ENCODE results near the gene TRIM52. TPM values are rescaled to one million over a fixed set of nuclear protein-coding genes. Genes with fewer than 3 reads are reported as not detected.
A peak's percentile ranks its signal among the peaks of the same experiment; 100 is the strongest.

TRIM52 gene
- total and polyA plus RNA-seq, 2 of the 13 experiments (the other 11 are each of a cell fraction or from before 2014, with no cell fraction given), result 7.2 to 11.6 TPM

- TF ChIP-seq MTF1 (CRISPR knock-in tag; IDR thresholded peaks at IDR 0.05) (peak; percentile 86; the same call in 1 of the 2 replicates), PRDM10 (CRISPR knock-in tag; IDR thresholded peaks at IDR 0.05; ENCODE audit: low read depth) (no peak), ZNF367 (CRISPR knock-in tag; IDR thresholded peaks at IDR 0.05; ENCODE audit: borderline replicate concordance) (no peak), TEAD2 (CRISPR knock-in tag; IDR thresholded peaks at IDR 0.05) (no peak), ZNF260 (CRISPR knock-in tag; IDR thresholded peaks at IDR 0.05; ENCODE audit: borderline replicate concordance, low read depth) (no peak), SIN3B (IDR thresholded peaks at IDR 0.05; ENCODE audit: low read length) (peak; percentile 65; the same call in 1 of the 2 replicates), ARNTL (CRISPR knock-in tag; IDR thresholded peaks at IDR 0.05) (peak; percentile 70; the same call in 1 of the 2 replicates), TFDP1 (CRISPR knock-in tag; IDR thresholded peaks at IDR 0.05; ENCODE audit: borderline replicate concordance) (peak; percentile 59; the same call in 1 of the 2 replicates), ZNF441 (CRISPR knock-in tag; IDR thresholded peaks at IDR 0.05; ENCODE audit: borderline replicate concordance) (peak; percentile 72), FIP1L1 (IDR thresholded peaks at IDR 0.05; ENCODE audit: borderline replicate concordance, insufficient read depth, low read depth, low read length) (0 out of 2 replicates have a peak, but pooled peaks have one; percentile 46), ZNF256 (CRISPR knock-in tag; conservative IDR thresholded peaks at IDR 0.05) (peak; percentile 53; the same call in 1 of the 2 replicates), ZNF556 (CRISPR knock-in tag; IDR thresholded peaks at IDR 0.05; ENCODE audit: borderline replicate concordance) (no peak; the same call in 1 of the 2 replicates), IRX3 (CRISPR knock-in tag; IDR thresholded peaks at IDR 0.05; ENCODE audit: borderline replicate concordance, low read depth) (peak; percentile 52; the same call in 1 of the 2 replicates), TBX2 (CRISPR knock-in tag; IDR thresholded peaks at IDR 0.05; ENCODE audit: borderline replicate concordance) (peak; percentile 83), ZNF20 (CRISPR knock-in tag; IDR thresholded peaks at IDR 0.05) (no peak; the same call in 1 of the 2 replicates), RXRA (CRISPR knock-in tag; IDR thresholded peaks at IDR 0.05) (peak; percentile 70; the same call in 1 of the 2 replicates), ZSCAN30 (CRISPR knock-in tag; IDR thresholded peaks at IDR 0.05) (no peak), MIER2 (CRISPR knock-in tag; IDR thresholded peaks at IDR 0.05) (no peak), ZNF570 (CRISPR knock-in tag; IDR thresholded peaks at IDR 0.05; ENCODE audit: borderline replicate concordance) (no peak), BCLAF1 (IDR thresholded peaks at IDR 0.05) (no peak)
Observed at GRCh38 chr5:181260720-181261319, at the start of gene TRIM52 (continued).

Measured in HepG2 (cell line).